Testis (tissue), 3 donors: ENCODE results near the gene KIAA1755. TPM values are rescaled to one million over a fixed set of nuclear protein-coding genes. Genes with fewer than 3 reads are reported as not detected.

Experiments
- DNase-seq: peaks from one replicate; pipeline ENCODE4 v3.0.0-alpha.2; 2019
- H3K27ac ChIP-seq, 2 donors: fragments of 200-600 bp; sonication (generic); one replicate each; pipeline ENCODE4 v1.5.1; 2019
- H3K27me3 ChIP-seq: fragments of 200-600 bp; sonication (generic); one replicate; pipeline ENCODE4 v1.5.1; 2019
- H3K36me3 ChIP-seq: fragments of 200-600 bp; sonication (generic); one replicate; pipeline ENCODE4 v1.5.1; 2017; ENCODE audit warnings: low read depth; ENCODE audit errors: missing control alignments
- H3K4me1 ChIP-seq: fragments of 200-600 bp; sonication (generic); one replicate; pipeline ENCODE4 v1.5.1; 2019
- H3K4me3 ChIP-seq, 2 donors: fragments of 200-600 bp; sonication (generic); one replicate each; pipeline ENCODE4 v1.5.1; 2017 to 2019
- H3K9me3 ChIP-seq: fragments of 200-600 bp; sonication (generic); one replicate; pipeline ENCODE4 v1.5.1; 2017
- POLR2A ChIP-seq: fragments of 450-650 bp; IDR thresholded peaks from one replicate; pipeline ENCODE4 v1.6.1; 2017; ENCODE audit warnings: antibody characterized with exemption, mild to moderate bottlenecking, moderate library complexity
- WGBS, 2 donors: methylation state at CpG; one replicate each; pipeline ENCODE4 v1.1.5; 2018; 5-methylcytosine and 5-hydroxymethylcytosine counted together
- intact Hi-C: fragments of 100-400 bp; cut with DNase I; formaldehyde crosslinking; loops from one replicate; pipeline ENCODE4 v1.15.1; 2023; ENCODE audit warnings: low total_unique reads
- polyA plus RNA-seq: library from polyadenylated mRNA; stranded (reverse); fragments of 350-450 nt; fragmentation: Illumina TruSeq; extraction: RNeasy Lipid Tissue Mini Kit (QIAGEN cat#74804); gene quantifications from one replicate; pipeline ENCODE4 v1.2.3, GENCODE V29; 2014; ENCODE audit warnings: low read depth, low replicate concordance; ENCODE audit not compliant: insufficient read depth
- total RNA-seq, 2 donors: library from RNA; depleted of rRNA; stranded (reverse); fragments of >200 nt; gene quantifications; one replicate each; pipeline ENCODE4 v1.2.3, GENCODE V29; 2016
- TF ChIP-seq, protein P1 (sequence below), 3 experiments: fragments of 450-650 bp in 2 of 3; fragments of 200-600 bp in 1 of 3; sonication (generic) in 1 of 3; IDR thresholded peaks; one replicate each; pipeline ENCODE4 v1.5.1; 2016 to 2019; ENCODE audit warnings: antibody characterized with exemption in 3 of 3, mild to moderate bottlenecking in 2 of 3, moderate library complexity in 1 of 3

Gene KIAA1755
- total and polyA plus RNA-seq, 3 donors from 2014 or later = 5.2 to 9.6 (median 7.6) TPM

DNA sequence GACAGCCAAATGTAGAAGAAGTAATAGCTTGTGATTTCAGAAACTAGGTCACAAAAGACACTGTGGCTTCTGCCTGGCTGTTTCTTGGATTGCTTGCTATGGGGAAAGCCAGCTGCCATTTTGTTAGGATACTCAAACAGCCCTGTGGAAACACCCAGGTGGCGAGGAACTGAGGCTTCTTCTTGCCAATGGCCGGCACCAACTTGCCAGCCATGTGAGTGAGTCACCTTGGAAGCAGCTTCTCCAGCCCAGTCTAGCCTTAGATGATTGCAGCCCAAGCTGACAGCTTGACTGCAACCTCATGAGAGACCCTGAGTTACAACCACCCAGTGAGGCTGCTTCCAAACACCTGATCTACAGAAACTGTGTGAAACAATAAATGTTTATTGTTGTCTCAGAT is 11.9 kb upstream of the KIAA1755 start:
- Histone ChIP-seq H3K27ac (no peak overlapping the region), H3K4me3 (no peak overlapping the region), H3K4me1 (peaks cover 6% of the 10 kb centered on the region), H3K9me3 (no peaks in the 10 kb centered on the region), H3K27me3 (no peaks in the 10 kb centered on the region), H3K36me3 (no peaks in the 10 kb centered on the region)
- TF ChIP-seq, protein P1, sequence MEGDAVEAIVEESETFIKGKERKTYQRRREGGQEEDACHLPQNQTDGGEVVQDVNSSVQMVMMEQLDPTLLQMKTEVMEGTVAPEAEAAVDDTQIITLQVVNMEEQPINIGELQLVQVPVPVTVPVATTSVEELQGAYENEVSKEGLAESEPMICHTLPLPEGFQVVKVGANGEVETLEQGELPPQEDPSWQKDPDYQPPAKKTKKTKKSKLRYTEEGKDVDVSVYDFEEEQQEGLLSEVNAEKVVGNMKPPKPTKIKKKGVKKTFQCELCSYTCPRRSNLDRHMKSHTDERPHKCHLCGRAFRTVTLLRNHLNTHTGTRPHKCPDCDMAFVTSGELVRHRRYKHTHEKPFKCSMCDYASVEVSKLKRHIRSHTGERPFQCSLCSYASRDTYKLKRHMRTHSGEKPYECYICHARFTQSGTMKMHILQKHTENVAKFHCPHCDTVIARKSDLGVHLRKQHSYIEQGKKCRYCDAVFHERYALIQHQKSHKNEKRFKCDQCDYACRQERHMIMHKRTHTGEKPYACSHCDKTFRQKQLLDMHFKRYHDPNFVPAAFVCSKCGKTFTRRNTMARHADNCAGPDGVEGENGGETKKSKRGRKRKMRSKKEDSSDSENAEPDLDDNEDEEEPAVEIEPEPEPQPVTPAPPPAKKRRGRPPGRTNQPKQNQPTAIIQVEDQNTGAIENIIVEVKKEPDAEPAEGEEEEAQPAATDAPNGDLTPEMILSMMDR (IDR thresholded peaks at IDR 0.05) = no peak
- TF ChIP-seq POLR2A = no peak
- DNase-seq = no peak
- intact Hi-C loops = no loop called here
- 83 to 92% methylated on average over 2 of the region's 2 CpGs for WGBS, 2 donors

DNA sequence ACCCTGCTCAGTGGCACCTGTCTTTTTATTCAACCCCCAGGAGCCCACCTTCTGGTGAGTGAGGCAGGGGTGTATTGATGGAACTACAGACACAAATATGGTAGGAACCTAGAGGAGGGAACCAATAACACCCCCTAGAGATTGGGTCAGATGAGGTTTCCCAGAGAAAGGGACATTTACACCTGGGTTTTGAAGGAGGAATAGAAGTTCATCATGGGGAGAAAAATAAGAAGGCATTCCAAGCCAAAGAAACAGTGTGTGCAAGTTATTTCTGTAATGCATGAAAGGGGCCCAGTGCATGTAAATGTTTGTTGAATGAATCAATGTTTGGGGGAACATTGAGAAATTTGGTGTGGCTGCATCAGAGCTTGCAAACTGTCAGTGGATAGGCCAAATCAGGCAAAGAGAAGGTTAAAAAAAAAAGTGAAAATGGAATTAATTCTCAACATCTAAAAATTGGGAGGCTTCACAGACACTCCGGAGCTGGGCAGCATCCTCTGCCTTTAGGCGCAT is 11.1 kb upstream of the KIAA1755 start:
- peaks cover 6% of the 10 kb centered on the region for H3K4me1 ChIP-seq

DNA sequence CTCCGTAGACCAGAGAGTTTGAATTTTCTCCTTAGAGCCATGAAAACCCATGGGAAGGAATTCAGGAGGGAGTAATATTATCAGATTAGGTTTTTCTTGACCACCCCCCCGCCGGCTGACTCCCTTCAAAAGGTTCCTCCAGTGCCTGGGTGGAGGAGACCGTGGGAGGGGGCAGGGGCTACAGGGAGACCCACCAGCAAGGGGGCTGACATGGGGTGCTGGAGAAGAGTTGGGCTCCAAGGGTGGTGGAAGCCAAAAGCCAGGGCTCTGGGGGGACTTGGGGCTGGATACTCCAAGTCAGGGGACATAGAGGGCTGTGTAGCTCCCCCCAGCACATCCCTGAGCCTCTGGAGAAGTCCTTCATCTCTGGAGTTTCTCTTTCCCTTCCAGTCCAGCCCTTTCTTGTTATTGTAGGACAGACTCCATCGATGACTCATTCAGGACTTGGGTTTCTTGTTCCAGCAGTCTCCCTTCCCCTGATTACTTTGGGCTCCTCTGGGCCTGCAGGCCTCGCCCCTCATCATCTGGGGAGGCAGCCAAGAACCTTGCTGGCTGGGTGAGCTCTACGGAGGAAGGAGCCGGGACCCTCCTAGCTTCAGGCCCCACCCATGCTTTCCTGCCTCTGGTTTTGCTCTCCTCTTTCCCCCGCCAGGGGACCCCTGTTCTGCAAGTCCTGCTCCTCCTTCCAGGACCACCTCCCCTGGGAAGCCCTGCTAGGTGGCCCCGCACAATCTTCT is 10.5 kb upstream of the KIAA1755 start:
- Histone ChIP-seq H3K4me3 (no peak overlapping the region), H3K36me3 (no peaks in the 10 kb centered on the region), H3K4me1 (peaks cover 6% of the 10 kb centered on the region), H3K27me3 (no peaks in the 10 kb centered on the region), H3K27ac (peak overlapping the region in 1 of 2 donors; percentile 42), H3K9me3 (no peaks in the 10 kb centered on the region)
- TF ChIP-seq POLR2A = no peak
- TF ChIP-seq, protein P1 (IDR thresholded peaks at IDR 0.05) = no peak
- DNase-seq = peak; percentile 58
- intact Hi-C loops = no loop called here
- WGBS, 2 donors = 54 to 56% methylated on average over 10 of the region's 10 CpGs

More for the DNA sequence above, 11.1 kb upstream of the KIAA1755 start:
- no peak for DNase-seq
- H3K27ac ChIP-seq = no peak overlapping the region
- intact Hi-C loops = no loop called here
- no peaks in the 10 kb centered on the region for H3K27me3 ChIP-seq
- 86 to 97% methylated on average over 2 of the region's 2 CpGs for WGBS, 2 donors
- H3K4me3 ChIP-seq = no peak overlapping the region
- TF ChIP-seq, protein P1 (IDR thresholded peaks at IDR 0.05) = no peak
- TF ChIP-seq POLR2A = no peak
- no peaks in the 10 kb centered on the region for H3K9me3 ChIP-seq
- H3K36me3 ChIP-seq = no peaks in the 10 kb centered on the region

DNA sequence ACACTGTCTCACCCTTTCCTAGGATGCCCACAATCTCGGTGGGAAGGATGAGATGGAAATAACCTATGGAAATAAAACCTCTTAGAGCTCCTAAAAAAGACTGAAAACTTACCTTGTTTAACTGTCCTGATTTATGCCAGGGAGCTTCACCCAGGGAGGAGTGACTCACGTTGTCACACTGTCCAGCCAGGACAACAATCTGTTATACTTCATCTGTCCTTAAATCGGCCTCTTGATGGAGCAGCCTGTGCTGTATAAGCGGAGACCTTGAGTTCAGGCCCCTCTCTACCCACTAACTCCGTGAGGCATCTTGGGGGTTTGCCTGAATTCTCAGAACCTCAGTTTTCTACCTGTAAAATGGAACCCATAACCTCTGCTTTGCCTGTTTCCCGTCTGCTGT is 9.2 kb upstream of the KIAA1755 start:
- Histone ChIP-seq H3K4me1 (peaks cover 6% of the 10 kb centered on the region), H3K36me3 (no peaks in the 10 kb centered on the region), H3K4me3 (no peak overlapping the region), H3K27ac (no peak overlapping the region), H3K27me3 (no peaks in the 10 kb centered on the region), H3K9me3 (no peaks in the 10 kb centered on the region)
- intact Hi-C loops = no loop called here
- no peak for TF ChIP-seq POLR2A
- TF ChIP-seq, protein P1 (IDR thresholded peaks at IDR 0.05) = no peak
- 79 to 87% methylated on average over 6 of the region's 6 CpGs for WGBS, 2 donors
- DNase-seq = no peak

DNA sequence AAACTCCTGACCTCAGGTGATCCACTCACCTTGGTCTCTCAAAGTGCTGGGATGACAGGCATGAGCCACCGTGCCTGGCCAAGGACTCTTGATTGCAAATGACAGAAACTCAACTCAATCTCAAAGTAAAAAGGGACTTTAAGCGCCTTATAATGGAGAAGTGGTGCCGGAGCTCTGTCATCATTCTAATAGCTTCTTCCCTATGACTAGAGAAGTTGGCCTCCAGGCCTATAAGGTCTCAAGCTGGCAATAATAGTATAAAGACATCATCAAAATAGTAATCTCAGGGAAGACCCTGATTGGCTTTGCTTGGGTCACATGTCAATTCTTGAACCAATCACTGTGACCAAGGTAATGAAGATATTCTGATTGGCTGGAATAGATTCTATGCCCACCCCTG is 8.5 kb upstream of the KIAA1755 start:
- Histone ChIP-seq H3K4me1 (peaks cover 6% of the 10 kb centered on the region), H3K4me3 (no peak overlapping the region), H3K36me3 (no peaks in the 10 kb centered on the region), H3K27me3 (no peaks in the 10 kb centered on the region), H3K9me3 (no peaks in the 10 kb centered on the region), H3K27ac (no peak overlapping the region)
- intact Hi-C loops = no loop called here
- 86 to 89% methylated on average over 3 of the region's 3 CpGs for whole genome bisulfite sequencing, 2 donors
- no peak for DNase-seq
- TF ChIP-seq, protein P1 (IDR thresholded peaks at IDR 0.05) = no peak
- no peak for TF ChIP-seq POLR2A
